T-helper 1 cell (primary cell): ENCODE measurements around the gene CAMK2G.

Experiments
- DNase-seq, 5 donors: peaks; one replicate each; pipeline ENCODE4 v3.0.0-alpha.2; 2012 to 2020

Gene CAMK2G

DNA sequence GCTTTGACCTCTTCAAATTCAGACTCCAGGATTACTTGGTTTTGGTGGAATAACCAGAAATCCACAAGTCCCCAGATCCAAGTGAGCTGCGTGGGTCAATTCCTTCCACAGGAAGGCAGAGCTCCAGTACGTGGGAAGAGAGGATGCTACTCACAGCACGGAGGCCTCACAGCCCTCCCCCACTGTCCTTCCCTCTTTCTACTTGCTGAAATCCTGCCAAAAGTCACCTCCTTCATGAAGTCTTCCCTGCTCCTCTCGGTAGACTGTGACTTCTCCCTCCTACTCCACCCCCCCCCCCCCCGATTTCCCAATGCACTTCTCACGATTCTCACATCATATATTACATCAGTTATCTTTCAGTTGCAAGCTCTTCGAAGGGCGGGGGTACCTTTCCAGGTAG lies 12.3 kb downstream of the CAMK2G start:
- no peak for DNase-seq

DNA sequence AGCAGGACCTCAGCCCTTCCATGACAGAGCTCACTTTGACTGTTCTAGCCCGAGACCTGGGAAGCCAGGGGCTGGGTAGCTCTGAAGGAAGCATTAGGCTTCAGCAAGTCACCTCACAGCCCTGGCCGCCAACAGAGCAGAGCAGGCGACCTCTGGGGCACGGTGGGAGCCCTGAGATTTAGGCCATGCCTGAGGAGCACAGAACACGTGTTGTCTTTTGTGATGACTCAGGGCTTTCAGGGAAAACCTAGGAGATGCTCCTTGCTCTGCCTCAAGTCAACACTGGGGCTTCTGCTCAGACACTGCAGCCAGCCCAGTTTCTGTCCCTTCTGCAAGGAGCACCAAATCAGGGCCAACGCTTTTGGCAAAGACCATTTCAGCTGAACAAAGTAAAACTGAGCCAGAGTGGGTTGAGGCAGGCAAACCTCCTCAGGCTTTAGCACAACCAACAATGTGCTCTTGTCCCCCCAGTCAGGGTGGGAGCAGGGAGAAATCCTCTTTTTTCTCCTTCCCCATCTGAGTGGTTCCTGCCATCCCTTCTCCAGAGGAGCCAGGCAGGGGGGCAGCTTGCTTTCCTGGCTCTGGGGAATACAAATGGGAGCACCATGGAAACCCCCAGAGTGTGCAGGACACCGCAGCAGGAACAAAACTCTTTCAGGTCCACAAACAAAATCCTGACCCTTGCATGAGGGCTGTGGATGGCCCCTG lies 14.4 kb downstream of the CAMK2G start:
- no peak for DNase-seq

DNA sequence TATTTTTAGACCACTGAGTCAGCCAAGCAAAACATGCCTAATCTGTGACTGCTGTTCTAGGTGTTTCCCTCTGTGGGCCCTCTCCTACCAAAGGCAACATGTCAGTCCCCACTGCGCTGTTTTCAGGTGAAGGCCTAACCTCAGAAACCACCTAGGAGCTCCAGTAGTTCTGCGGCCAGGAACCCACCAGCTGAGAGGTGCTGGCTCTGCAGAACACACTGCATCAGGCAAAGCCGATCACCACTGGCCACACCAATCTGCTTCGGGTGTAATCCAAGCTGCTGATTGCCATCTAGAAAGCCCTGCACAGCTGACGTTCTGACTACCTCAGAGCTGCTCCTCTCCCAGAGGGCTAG lies 14.9 kb downstream of the CAMK2G start:
- DNase-seq: peak in 1 of 5 donors; percentile 61

DNA sequence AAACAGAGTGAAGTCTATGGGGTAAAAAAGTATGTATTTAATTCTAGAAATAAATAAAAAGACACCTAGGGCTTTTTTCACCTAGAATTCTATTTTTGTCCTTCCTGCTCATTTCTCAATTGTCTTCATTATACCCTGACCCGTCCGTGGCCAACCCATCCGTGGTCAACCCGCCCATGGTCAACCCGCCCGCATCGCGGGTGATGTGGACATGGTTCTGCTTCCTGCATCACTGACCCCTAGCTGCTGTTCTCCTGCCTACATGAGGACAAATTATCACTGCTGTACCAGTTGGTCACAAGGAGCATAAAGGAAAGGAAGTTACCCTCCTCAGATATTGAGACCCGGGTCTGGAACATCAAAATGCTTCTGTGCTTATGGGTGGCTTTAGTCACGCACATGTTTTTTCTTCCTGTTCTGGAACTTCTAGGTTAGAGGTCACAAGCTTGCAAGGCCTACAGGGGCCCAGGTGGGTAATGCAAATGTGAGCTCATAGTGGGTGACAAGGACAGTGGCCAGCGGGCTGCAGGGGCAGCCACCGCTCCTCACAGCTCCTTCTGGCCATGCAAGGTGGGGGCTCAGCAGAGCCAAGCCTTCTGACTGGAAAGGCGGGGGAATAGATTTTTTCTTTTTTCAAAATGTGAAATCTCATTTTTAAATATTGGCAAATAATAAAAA lies 15.5 kb downstream of the CAMK2G start:
- no peak for DNase-seq

DNA sequence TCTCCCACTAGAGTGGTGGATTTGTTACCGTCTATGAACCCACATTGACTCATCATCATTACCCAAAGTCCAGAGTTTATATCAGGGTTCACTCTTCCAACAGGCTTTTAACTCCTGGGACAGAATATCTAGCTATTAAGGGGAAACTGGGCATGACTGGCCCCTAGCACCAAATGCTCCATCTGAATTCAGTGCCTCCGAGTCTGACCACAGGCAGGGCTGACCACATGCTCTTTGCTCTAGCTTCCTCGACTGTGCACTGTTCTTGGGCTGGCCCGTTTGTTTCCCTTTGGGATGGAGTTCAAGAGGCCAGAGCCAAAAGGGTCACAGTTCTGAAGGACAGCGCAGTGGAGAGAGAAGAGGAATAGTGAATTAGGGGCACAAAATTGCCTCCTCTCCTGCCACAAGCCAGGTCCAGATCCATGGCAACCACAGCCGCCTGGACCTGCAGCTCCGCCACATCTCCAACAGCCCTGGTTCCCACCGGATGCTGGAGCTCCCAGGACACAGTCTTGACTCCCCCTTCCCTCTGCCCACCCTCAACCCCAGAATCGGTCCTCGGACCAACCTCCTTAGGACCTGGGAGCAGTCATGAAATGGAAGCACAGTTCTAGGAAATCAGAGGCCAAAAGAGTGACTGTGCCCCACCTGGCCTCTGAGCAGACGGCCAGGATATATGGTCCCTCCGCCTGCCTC lies 16.2 kb downstream of the CAMK2G start:
- no peak for DNase-seq

DNA sequence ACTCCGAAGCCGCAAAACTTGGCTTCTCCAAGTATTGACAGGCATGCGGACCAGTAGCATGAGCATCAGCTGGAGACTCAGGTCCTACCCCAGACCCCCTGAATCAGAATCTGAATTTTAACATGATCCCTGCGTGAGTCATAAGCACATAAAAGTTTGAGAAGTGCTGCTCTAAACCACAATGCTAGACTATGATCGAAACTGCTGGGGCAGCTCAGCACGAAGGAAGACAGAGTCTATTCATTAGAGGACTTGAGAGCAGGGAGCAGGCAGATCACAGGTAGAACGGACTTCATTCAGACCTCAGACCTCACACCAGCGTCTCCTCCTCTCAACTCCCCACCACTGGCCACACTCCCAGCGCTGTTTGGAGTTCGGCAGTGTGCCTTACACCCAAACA lies 16.9 kb downstream of the CAMK2G start:
- peak in 1 of 5 donors; percentile 79 for DNase-seq

DNA sequence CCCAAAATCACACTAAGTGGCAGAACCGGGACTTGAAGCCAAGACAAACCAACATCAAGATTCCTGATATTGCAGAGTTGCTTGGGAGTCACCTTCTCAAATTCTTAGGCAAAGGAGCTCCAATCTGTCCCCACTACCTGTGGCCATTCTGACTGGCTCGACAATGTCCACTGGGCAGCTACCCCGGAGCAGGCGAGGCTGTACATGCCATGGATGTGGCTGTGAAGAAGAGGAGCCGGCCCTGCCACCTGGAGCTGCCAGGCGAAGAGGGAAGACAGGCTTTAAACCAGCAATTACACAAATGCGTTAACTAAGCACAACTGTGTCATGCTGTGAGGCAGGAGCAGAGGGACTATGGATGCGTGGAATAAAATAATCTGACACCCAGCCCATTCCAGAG lies 18.1 kb downstream of the CAMK2G start:
- no peak for DNase-seq

DNA sequence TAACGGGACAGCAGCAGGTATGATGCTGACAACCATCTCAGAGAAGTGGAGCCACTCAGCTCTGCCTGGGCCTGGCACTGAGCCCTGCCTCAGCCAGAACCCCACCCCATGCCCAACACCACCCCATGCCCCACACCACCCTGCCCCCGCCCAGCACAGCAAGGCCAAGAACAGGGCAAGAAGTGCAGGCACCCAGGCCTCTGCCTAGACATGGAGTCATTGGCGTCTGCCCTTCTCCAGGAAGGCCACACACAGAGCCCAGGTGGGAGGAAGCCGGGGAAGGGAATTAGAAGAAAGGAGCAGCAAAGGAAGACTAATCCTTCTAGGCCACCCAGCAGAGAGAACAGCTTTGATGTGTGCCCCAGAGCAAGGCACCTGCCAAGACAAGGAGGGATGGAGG lies 18.9 kb downstream of the CAMK2G start:
- DNase-seq: no peak

DNA sequence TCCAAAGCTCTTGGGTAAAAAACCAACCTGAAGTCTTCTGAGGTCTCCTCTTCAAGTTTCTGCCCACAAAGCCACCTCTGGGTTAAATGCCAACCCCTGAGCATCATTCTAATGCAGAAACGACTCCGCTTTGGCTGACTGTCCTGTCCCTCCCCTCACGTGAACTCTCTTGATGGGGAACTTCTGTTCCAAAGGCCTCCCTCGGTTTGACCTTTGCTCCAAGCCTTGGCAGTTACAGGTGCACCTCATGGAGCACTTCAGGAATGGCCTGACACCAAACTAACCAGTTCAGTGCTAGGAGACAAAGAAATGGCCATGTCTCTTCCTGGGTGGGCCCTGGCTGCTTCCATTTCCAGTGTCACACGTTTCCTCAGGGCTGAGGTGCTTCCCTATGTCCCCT lies 20.0 kb downstream of the CAMK2G start:
- no peak for DNase-seq

DNA sequence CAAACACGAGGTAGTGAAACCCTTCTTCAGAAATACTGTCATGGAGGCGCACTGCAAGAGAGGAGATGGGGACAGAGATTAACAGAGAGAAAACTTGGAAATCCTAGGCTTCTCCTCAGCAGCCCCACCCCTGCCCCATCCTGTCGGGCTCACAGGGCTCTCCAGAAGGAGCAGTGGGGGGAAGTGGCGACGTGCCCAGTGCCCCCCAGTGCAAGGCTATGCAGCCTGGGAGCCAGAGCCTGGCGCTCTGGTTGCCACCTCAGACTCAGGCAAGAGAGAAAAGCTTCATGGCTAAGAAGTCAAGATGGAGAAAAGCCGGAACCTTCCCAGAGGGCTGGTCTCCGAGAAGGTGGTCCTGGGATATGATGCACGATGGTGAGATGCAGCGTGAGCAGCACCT lies 21.2 kb downstream of the CAMK2G start:
- no peak for DNase-seq

DNA sequence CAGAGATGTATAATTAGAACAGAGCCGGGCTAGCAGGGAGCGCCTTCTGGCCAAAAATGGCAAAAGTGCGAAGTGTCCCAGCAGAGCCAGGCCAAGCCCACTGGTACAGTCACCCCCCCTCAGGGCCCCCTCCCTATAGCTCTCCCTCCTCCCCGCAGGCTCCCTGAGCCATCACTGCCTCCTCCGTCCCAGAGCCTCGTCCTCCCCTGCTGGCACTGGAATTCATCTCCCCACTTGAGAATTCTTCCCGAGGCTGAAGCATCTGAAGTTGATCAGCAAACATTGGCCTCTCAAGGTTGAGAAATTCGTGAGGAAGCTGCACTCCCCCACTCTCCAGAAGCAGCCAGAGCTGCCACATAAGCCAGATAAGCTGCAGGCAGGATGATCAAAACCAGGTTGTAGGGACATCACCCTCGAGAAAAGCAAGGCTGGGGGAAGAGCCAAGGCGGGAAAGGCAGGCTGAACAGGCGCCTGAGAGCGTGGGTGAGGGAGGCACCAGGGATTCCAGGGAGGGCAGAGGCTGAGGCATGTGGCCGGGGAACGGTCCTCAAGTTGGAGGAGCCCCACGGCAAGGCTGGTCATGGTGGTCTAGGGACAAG lies 23.4 kb downstream of the CAMK2G start:
- DNase-seq: no peak

DNA sequence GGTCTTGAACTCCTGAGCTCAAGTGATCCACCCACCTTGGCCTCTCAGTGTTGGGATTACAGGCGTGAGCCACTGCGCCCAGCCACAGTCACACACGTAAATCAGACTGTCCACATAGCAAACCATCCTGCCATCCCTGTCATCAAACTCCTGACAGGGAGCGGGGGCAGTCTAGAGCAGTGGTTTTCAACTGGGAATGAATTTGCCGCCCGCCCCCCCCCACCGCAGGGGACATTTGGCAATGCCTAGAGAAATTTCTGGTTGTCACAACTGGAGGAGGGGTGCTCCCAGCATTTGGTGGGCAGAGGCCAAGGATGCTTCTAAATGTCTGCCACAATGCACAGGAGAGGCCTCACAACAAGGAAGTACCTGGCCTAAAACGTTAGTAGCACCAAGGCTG lies 24.1 kb downstream of the CAMK2G start:
- DNase-seq: no peak

DNA sequence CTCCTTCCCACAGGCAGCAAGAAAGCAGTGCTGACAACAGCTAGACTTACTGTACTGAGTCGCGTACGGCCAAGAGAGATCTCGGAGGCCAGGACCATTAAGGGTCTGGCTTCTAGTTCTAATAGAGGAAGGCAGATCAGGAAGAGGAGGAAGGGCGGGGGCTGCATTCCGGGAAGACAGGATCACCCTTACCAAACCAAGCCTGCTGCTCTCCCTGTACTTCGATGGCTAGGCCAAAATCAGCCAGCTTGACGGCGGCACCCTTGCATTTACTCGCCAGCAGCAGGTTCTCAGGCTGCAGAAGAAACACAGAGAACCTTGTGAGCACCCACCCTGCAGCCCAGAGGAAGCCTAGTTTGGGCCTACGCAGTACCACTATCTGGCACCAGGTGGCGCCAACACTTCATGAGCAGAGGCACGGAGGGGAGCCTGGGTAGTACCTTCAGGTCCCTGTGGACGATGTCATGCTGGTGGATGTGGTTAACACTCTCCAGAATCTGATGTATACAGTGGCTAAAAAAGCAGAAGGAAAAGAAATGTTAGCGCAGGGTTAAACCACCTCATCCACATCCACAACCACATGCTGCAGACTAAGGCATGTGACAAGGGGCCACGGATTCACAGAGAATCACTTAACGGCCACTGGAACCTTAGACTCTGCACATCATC lies 25.4 kb downstream of the CAMK2G start:
- peak; percentile 74 to 93 (median 84) for DNase-seq

DNA sequence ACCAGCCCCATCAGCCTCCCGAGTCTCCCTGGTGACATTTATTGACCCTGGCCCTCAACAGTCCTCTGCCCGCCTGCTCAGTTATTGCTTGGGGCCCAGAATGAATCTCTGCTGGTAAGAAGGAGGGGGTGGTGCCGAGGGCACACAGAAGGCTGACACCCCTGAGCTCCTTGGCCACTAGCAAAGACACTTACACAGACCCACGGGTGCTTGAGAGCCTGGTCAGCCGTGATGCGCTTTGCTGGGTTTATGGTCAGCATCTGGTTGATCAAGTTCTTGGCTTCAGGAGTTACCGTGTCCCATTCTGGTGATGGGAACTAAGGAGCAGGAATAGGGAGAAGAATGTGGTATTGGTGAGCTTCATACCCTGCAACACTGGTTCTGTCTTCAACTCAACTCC lies 27.3 kb downstream of the CAMK2G start:
- DNase-seq: no peak

DNA sequence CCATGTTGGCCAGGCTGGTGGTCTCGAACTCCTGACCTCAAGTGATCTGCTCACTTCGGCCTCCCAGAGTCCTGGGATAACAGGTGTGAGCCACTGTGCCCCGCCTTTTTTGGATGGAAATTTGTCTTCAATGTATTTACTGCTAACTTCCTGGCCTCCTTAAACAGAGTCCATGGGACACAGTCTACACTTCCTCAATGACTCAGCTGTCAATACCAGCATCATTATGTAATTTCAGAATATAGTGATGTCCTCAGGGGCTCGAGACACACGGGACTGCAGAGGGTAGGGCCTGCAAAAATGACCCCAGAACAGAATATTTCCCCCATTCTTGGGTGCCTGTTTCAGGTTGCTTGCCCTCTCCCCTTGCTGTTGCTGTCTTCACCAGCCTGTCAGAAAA lies 31.1 kb downstream of the CAMK2G start:
- no peak for DNase-seq

DNA sequence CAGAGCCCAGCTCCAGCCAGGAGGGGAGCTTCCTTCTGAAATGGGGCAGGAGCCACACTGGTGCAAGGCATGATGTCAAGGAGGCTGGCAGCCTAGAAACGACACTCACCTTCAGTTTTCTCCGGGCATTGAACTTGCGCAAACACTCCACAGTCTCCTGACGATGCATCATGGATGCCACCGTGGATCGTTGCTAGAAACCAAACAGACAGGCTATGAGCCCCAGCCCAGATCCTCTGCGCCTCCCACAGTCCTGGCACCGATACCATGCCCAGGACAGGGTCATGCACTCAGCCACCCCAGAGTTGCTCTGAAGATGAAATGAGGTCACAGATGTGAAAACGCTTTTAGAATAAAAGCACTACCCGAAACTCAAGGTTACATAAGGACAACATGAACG lies 32.0 kb downstream of the CAMK2G start:
- DNase-seq: no peak

DNA sequence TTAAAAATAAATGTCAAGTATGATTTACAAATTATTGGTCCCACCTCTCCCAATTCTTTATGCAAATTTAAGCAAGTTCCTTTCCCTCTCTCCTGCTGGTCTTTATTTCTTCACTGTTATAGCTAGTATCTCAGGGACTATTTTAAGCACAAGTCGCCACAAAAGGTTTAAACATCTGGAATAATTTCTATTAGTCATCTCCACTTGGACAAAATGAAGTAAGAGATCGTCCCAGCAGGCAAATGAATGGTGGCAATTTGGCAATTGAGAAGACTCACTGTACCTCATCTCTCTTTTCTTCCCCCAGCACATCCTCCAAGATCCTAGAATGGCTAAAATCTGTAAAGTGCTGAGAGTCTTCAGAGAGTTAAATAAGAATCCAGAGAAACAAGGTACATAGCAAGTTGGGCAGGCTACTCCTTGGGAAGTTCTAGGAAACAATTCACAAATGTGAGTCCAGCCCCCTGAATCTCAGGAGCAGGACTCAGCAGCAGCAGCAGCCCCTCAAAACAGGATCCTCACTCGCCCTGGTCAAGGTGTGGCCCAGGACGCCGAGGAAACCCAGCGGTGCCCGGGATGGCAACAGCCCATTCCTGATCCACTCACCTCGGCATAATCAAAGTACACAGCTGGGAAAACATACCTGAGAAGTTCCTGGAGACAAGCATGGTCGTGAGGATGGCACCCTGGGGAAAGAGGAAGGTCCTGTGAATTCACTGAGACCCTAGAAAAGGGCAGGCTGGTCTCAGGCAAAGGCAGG lies 32.6 kb downstream of the CAMK2G start:
- DNase-seq: no peak

DNA sequence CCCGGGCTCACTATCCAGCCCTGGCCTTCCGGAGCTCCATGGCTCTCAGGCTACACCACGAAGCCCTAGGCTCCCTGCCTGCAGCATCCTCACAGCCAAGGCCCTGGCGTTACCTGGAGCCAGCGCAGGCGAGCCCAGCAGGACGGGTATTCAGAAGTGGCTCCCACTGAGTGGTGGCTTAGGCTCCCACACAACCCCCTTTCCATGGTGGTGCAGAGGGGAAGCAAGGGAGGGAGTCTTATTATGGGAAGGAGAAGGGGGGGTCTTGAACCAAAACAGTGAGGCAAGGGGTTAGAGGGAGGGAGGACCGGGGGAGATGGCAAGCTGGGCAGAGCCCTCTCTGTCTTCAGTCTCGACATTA lies 33.3 kb downstream of the CAMK2G start:
- no peak for DNase-seq

DNA sequence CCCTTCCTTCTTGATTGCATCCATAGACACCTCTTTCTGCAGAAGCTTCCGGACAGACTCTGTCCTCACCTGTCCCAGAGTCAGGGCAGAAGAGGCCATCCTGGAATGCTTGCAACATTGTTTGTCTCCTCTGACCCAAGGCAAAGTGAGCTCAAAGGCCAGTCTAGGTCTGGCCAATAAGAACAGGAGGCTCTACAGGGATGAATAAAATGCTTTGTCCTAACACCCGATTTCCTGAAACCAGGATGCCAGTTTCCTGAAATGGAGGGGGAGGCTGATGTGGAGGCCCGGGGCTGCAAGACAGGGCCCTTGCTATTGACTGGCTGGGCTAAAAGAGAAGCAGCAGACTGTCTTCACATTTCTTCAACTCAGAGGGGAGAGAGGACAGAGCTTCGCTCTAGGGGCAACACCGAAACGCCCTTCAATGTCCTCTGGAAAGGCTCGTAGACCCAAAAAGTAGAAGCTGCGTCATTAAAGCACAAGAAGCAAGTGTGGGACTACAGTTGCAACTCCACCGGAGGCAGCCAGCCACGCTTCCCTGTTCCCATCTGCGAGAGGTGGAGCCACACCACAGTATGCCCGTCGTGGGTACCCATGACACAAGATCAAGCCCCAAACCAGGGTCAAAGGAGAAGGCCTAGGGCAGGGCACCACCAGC lies 33.8 kb downstream of the CAMK2G start:
- no peak for DNase-seq

DNA sequence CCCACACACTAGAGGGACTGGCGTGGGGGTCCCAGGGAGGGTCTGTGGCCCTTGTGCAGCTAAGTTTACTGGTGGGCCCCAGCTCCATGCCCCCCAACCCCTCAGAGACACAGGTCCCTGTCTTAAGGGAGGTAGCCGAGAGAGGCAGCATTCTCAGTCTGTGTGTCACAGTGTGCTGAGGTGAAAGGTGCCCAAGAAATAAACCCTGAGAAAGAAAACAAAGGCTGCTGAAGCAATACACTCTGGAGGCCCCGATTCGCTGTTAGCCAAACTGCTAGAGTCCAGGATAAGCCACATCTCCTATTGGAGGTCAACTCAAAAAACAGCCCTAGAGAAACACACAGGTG lies 34.3 kb downstream of the CAMK2G start:
- DNase-seq: no peak

DNA sequence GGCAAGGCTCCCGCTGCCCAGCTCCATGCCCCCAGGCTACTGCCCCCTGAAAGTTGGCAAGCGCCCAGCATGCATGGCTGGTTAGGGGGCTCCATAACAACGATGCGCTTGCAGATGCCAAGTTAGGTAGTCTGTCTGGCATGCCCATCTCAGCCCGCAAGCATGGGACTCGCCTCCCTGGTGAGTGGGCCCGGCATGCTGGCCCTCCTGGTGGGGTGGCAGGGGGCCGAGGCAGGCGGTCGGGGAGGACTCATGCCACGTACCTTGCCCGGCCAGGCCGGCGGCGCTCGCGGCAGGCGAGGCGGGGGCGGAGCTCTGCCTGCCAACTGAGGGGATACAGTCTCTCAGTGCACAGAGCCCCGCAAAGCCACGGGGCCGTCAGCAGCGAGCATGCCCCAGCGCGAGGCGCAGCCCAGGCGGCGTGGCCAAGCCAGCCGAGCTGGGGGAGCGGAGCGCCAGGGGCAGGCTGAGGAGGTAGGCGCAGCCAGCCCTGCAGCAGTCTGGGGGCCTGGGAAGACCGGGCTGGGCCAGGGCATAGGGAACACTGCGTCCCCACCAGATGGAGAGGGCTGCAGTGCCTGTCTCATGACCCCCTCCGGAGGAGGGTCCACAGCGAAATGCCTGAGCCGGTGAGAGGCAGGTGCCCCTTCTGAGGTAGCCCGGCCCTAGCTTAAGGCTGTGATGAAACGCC lies 34.9 kb downstream of the CAMK2G start:
- DNase-seq: no peak

DNA sequence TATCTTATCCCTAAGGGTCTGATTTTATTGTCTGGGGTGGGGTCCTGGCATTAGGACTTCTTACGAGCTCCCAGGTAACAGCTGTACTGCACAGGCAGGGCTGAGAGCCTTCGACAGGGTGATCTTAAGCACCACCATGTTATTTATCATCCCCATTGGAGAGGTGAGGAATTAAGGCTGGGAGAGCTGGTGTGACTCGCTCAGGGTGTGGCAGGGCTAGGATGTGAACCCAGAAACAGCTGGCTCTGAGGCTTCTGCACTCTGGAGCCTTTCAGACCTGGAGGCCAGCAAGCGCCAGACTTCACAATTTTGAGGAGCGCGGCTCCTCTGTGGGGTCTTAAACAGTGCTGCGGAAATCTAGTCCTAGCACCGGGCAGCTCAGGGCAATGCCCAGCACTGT lies 35.5 kb downstream of the CAMK2G start:
- no peak for DNase-seq
